Mesenchymal stem cell (in vitro differentiated cells and primary cell): ENCODE measurements around the gene CASKIN1.

ENCODE experiments used
- DNase-seq: peaks from one replicate; pipeline ENCODE4 v3.0.0-alpha.2; 2013
- H2AFZ ChIP-seq: one replicate; pipeline ENCODE4 v1.6.1; 2013; ENCODE audit warnings: low read depth, mild to moderate bottlenecking, control low read depth, inconsistent platforms, low read length, moderate library complexity
- H2AK5ac ChIP-seq: 2 replicates; pipeline ENCODE4 v1.6.1; 2013; ENCODE audit warnings: low read length, moderate library complexity, mild to moderate bottlenecking, inconsistent platforms; ENCODE audit not compliant: severe bottlenecking
- H2BK120ac ChIP-seq: one replicate; pipeline ENCODE4 v1.6.1; 2013; ENCODE audit warnings: low read depth, mild to moderate bottlenecking, inconsistent platforms, low read length, moderate library complexity
- H2BK12ac ChIP-seq, 2 experiments: one replicate each; pipeline ENCODE4 v1.6.1; 2013; ENCODE audit warnings: inconsistent platforms in 2 of 2, low read length in 2 of 2, mild to moderate bottlenecking in 2 of 2, moderate library complexity in 2 of 2, control low read depth in 1 of 2
- H2BK15ac ChIP-seq: one replicate; pipeline ENCODE4 v1.6.1; 2013; ENCODE audit warnings: mild to moderate bottlenecking, low read depth, inconsistent platforms; ENCODE audit not compliant: poor library complexity, severe bottlenecking
- H2BK5ac ChIP-seq: 2 replicates; pipeline ENCODE4 v1.6.1; 2013; ENCODE audit warnings: low read depth, mild to moderate bottlenecking, low read length, control low read depth, inconsistent platforms; ENCODE audit not compliant: poor library complexity, severe bottlenecking
- H3K14ac ChIP-seq, 2 experiments: one replicate each; pipeline ENCODE4 v1.6.1; 2013; ENCODE audit warnings: inconsistent platforms in 2 of 2, low read length in 2 of 2, control low read depth in 1 of 2, mild to moderate bottlenecking in 1 of 2, moderate library complexity in 1 of 2
- H3K18ac ChIP-seq, 2 experiments: one replicate each; pipeline ENCODE4 v1.6.1; 2013; ENCODE audit warnings: inconsistent platforms in 2 of 2, low read length in 2 of 2, control low read depth in 1 of 2, low read depth in 1 of 2, mild to moderate bottlenecking in 1 of 2
- H3K23ac ChIP-seq, 2 experiments: one replicate each; pipeline ENCODE4 v1.6.1; 2013; ENCODE audit warnings: inconsistent platforms in 2 of 2, low read length in 2 of 2, mild to moderate bottlenecking in 2 of 2, moderate library complexity in 2 of 2, control low read depth in 1 of 2
- H3K27ac ChIP-seq: 2 replicates; pipeline ENCODE4 v1.5.1; 2013; ENCODE audit warnings: mild to moderate bottlenecking, moderate library complexity, low read length, control low read depth, inconsistent platforms; ENCODE audit not compliant: poor library complexity, severe bottlenecking
- H3K27me3 ChIP-seq, 2 experiments: 2 replicates each; pipeline versions ENCODE4 v1.6.1 to v1.7.0; 2013; ENCODE audit warnings: low read length in 2 of 2, mild to moderate bottlenecking in 2 of 2, moderate library complexity in 2 of 2, control low read depth in 1 of 2, inconsistent platforms in 1 of 2; ENCODE audit not compliant: control insufficient read depth in 1 of 2, insufficient read depth in 1 of 2
- H3K36me3 ChIP-seq, 2 experiments: 2 replicates each; pipeline versions ENCODE4 v1.6.1 to v1.7.0; 2013; ENCODE audit warnings: low read length in 2 of 2, control low read depth in 1 of 2, inconsistent platforms in 1 of 2, low read depth in 1 of 2, mild to moderate bottlenecking in 1 of 2; ENCODE audit not compliant: insufficient read depth in 2 of 2, control insufficient read depth in 1 of 2
- H3K4ac ChIP-seq, 2 experiments: one replicate each; pipeline ENCODE4 v1.6.1; 2013; ENCODE audit warnings: inconsistent platforms in 2 of 2, low read length in 2 of 2, mild to moderate bottlenecking in 2 of 2, moderate library complexity in 2 of 2, control low read depth in 1 of 2, low read depth in 1 of 2
- H3K4me1 ChIP-seq: 2 replicates; pipeline ENCODE4 v1.6.1; 2013; ENCODE audit warnings: low read depth, low read length, control low read depth; ENCODE audit not compliant: control insufficient read depth, insufficient read depth
- H3K4me2 ChIP-seq: 2 replicates; pipeline ENCODE4 v1.6.1; 2013; ENCODE audit warnings: low read length, mild to moderate bottlenecking, inconsistent platforms; ENCODE audit not compliant: poor library complexity, severe bottlenecking
- H3K4me3 ChIP-seq, 2 experiments: 2 replicates each; pipeline versions ENCODE4 v1.5.1 to v1.7.0; 2013; ENCODE audit warnings: low read length in 2 of 2, mild to moderate bottlenecking in 2 of 2, control low read depth in 1 of 2, low read depth in 1 of 2; ENCODE audit not compliant: insufficient read depth in 1 of 2
- H3K79me1 ChIP-seq: replicated peaks from 2 replicates; pipeline ENCODE4 v1.6.1; 2013; ENCODE audit warnings: mild to moderate bottlenecking, control low read depth, low read length, inconsistent platforms; ENCODE audit not compliant: poor library complexity, severe bottlenecking
- H3K9ac ChIP-seq: 2 replicates; pipeline ENCODE4 v1.7.0; 2013; ENCODE audit warnings: mild to moderate bottlenecking, low read length, moderate library complexity
- H3K9me3 ChIP-seq: 2 replicates; pipeline ENCODE4 v1.7.0; 2013; ENCODE audit warnings: mild to moderate bottlenecking, low read length; ENCODE audit not compliant: control insufficient read depth
- H4K8ac ChIP-seq: one replicate; pipeline ENCODE4 v1.6.1; 2013; ENCODE audit warnings: inconsistent platforms, mild to moderate bottlenecking, low read length, moderate library complexity
- H4K91ac ChIP-seq: one replicate; pipeline ENCODE4 v1.6.1; 2013; ENCODE audit warnings: mild to moderate bottlenecking, low read length, inconsistent platforms
- WGBS: methylation state at CpG from one replicate; pipeline ENCODE4 v1.1.7; 2013; ENCODE audit warnings: mixed read lengths; 5-methylcytosine and 5-hydroxymethylcytosine counted together

Gene CASKIN1

GRCh38 chr16:2233872-2234812, 37.7 kb upstream of the CASKIN1 start:
- H2BK12ac ChIP-seq: no peak overlapping the region
- no peak overlapping the region for H2AK5ac ChIP-seq
- H3K4me1 ChIP-seq: peaks cover 27% of the 10 kb centered on the region
- no peak overlapping the region for H3K14ac ChIP-seq
- H3K36me3 ChIP-seq: peaks cover 62 to 97% of the 10 kb centered on the region in 2 experiments
- no peak overlapping the region for H3K4me2 ChIP-seq
- H3K9me3 ChIP-seq: no peaks in the 10 kb centered on the region
- no peak overlapping the region for H3K23ac ChIP-seq
- H2BK5ac ChIP-seq: no peak overlapping the region
- H2AFZ ChIP-seq: no peak overlapping the region
- WGBS: 97% methylated on average over 51 of the region's 51 CpGs
- H3K9ac ChIP-seq: no peak overlapping the region
- DNase-seq: no peak
- H3K27me3 ChIP-seq: peaks cover 3 to 18% of the 10 kb centered on the region in 2 experiments
- H2BK120ac ChIP-seq: no peak overlapping the region
- H4K8ac ChIP-seq: no peak overlapping the region
- H3K4me3 ChIP-seq: no peak overlapping the region
- peaks cover 21% of the 10 kb centered on the region for H3K79me1 ChIP-seq
- no peak overlapping the region for H3K18ac ChIP-seq
- no peak overlapping the region for H4K91ac ChIP-seq
- no peak overlapping the region for H3K4ac ChIP-seq
- H3K27ac ChIP-seq: no peak overlapping the region
- no peak overlapping the region for H2BK15ac ChIP-seq

DNA sequence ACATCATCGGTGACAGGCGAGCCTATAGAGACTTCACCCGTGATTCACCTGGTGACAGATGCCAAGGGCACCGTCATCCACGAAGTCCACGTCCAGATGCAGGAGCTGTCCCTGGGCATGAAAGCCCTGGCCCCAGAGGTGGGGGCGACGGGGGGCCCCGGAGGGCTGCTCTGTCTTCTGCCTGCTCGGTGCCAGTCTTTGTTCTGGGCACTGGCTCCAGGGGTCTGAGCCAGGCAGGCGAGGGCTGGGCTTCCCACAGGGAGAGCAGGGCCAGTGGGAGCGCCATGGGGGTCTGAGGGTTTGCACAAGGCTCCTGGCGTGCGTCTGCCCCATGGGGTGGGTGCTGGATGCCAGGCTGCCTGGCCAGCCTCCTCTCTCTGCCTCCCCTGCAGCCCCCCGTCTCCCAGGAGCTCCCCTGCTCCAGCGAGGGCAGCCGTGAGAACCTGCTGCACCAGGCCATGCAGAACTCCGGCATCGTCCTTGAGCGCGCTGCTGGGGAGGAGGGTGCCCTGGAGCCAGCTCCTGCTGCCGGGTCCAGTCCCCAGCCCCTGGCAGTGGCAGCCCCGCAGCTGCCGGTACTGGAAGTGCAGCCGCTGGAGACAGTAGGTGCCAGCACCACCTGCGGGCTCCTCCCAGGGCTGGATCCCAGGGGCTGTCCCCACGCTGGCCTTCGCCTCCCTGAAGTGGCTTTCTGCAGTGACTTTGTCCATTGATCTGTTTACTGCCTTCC, 36.8 kb upstream of the CASKIN1 start:
- H3K36me3 ChIP-seq: peaks cover 69 to 100% of the 10 kb centered on the region in 2 experiments
- H2AFZ ChIP-seq: no peak overlapping the region
- H4K8ac ChIP-seq: no peak overlapping the region
- H3K14ac ChIP-seq: no peak overlapping the region
- H3K79me1 ChIP-seq: peaks cover 30% of the 10 kb centered on the region
- H2BK5ac ChIP-seq: no peak overlapping the region
- no peak overlapping the region for H3K4ac ChIP-seq
- H3K4me3 ChIP-seq: no peak overlapping the region
- no peaks in the 10 kb centered on the region for H3K9me3 ChIP-seq
- no peak overlapping the region for H2BK120ac ChIP-seq
- no peak overlapping the region for H3K18ac ChIP-seq
- no peak overlapping the region for H2AK5ac ChIP-seq
- H4K91ac ChIP-seq: no peak overlapping the region
- H3K4me1 ChIP-seq: peaks cover 27% of the 10 kb centered on the region
- H2BK12ac ChIP-seq: no peak overlapping the region
- no peak overlapping the region for H2BK15ac ChIP-seq
- H3K4me2 ChIP-seq: no peak overlapping the region
- WGBS: 96% methylated on average over 28 of the region's 28 CpGs
- H3K27me3 ChIP-seq: peaks cover 3 to 18% of the 10 kb centered on the region in 2 experiments
- no peak overlapping the region for H3K27ac ChIP-seq
- no peak for DNase-seq
- no peak overlapping the region for H3K9ac ChIP-seq
- H3K23ac ChIP-seq: no peak overlapping the region

DNA sequence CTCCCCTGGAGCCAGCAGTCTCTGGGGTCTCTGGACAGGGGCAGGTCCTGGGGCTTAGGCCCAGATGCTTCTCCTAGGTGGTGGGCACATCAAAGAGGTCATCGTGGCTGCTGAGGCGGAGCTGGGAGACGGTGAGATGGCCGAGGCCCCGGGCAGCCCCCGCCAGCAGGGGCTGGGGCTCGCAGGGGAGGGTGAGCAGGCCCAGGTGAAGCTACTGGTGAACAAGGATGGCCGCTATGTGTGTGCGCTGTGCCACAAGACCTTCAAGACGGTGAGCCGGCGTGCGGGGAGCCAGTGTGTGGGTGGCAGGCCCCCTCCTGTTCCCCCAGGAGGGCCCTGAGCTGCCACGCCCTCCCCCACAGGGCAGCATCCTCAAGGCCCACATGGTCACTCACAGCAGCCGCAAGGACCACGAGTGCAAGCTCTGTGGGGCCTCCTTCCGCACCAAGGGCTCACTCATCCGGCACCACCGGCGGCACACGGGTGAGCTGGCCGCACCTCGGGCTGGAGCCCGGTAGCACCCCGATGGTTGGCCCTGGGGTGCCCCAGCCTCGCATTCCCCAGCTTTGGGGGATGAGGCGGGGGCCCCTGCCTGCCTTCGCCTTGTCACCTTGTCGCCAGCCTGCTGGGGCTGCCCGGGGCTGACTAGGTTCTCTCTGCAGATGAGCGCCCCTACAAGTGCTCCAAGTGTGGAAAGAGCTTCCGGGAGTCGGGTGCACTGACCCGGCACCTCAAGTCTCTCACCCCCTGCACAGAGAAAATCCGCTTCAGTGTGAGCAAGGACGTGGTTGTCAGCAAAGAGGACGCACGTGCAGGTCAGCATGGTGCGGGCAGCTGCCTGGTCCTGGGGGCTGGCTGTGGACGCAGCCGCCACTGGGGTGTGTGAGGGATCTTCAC, 35.9 kb upstream of the CASKIN1 start:
- DNase-seq: no peak

More for the DNA sequence above, 35.9 kb upstream of the CASKIN1 start:
- Histone ChIP-seq H4K8ac (no peak overlapping the region), H2BK15ac (no peak overlapping the region), H3K18ac (no peak overlapping the region), H2BK120ac (no peak overlapping the region), H3K4ac (no peak overlapping the region), H3K4me3 (no peak overlapping the region), H3K23ac (no peak overlapping the region), H3K14ac (no peak overlapping the region), H3K27me3 (peaks cover 3 to 11% of the 10 kb centered on the region in 2 experiments), H3K4me2 (no peak overlapping the region), H2BK5ac (no peak overlapping the region), H4K91ac (no peak overlapping the region), H2AK5ac (no peak overlapping the region), H3K79me1 (peaks cover 32% of the 10 kb centered on the region), H2AFZ (no peak overlapping the region), H3K27ac (no peak overlapping the region), H3K4me1 (peaks cover 22% of the 10 kb centered on the region), H3K36me3 (peaks cover 69 to 96% of the 10 kb centered on the region in 2 experiments), H2BK12ac (no peak overlapping the region), H3K9ac (no peak overlapping the region), H3K9me3 (no peaks in the 10 kb centered on the region)
- WGBS: 95% methylated on average over 41 of the region's 41 CpGs
